Measurements from ENCODE around the gene TRIP6.
A peak's percentile ranks its signal among the peaks of the same experiment; 100 is the strongest.

The TRIP6 gene

GRCh38 chr7:100867040-100867775 lies at the start of gene TRIP6:
TSS of gene TRIP6 (plus strand) at chr7:100867387. CDS start at chr7:100867498, 111 bp downstream.
- no peak for DNase-seq

GRCh38 chr7:100818366-100818765 lies 48.8 kb upstream of the TRIP6 start:
- no peak for DNase-seq

GRCh38 chr7:100818825-100819224 lies 48.4 kb upstream of the TRIP6 start:
- no peak for DNase-seq

- DNase-seq: no peak
Measured at GRCh38 chr7:100819586-100819985, 47.6 kb upstream of the TRIP6 start.

- DNase-seq: no peak
Measured at GRCh38 chr7:100822236-100823139, 44.7 kb upstream of the TRIP6 start.

- no peak for DNase-seq
Measured at GRCh38 chr7:100823140-100823525, 44.1 kb upstream of the TRIP6 start.

- no peak for DNase-seq
Measured at GRCh38 chr7:100823534-100823933, 43.7 kb upstream of the TRIP6 start.

GRCh38 chr7:100824499-100825214 lies 42.5 kb upstream of the TRIP6 start:
- DNase-seq: no peak

GRCh38 chr7:100825215-100825671 lies 41.9 kb upstream of the TRIP6 start:
- DNase-seq: no peak

GRCh38 chr7:100825751-100826513 lies 41.3 kb upstream of the TRIP6 start:
- DNase-seq: no peak

GRCh38 chr7:100826514-100827329 lies 40.5 kb upstream of the TRIP6 start:
- DNase-seq: no peak

- no peak for DNase-seq
Measured at GRCh38 chr7:100827330-100828226, 39.6 kb upstream of the TRIP6 start, which contains the start of gene EPHB4. TSS of gene EPHB4 (minus strand) at chr7:100827523. CDS start at chr7:100827030, 493 bp downstream.

GRCh38 chr7:100829150-100829716 lies 38.0 kb upstream of the TRIP6 start:
- DNase-seq: no peak

- DNase-seq: no peak
Measured at GRCh38 chr7:100830396-100830795, 36.8 kb upstream of the TRIP6 start.

- DNase-seq: no peak
Measured at GRCh38 chr7:100832281-100832633, 34.9 kb upstream of the TRIP6 start.

- DNase-seq: no peak
Measured at GRCh38 chr7:100835903-100836811, 31.0 kb upstream of the TRIP6 start.

- DNase-seq: no peak
Measured at GRCh38 chr7:100836812-100837098, 30.4 kb upstream of the TRIP6 start.

- peak; percentile 82 to 84 for DNase-seq
Measured at GRCh38 chr7:100837099-100837836, 29.9 kb upstream of the TRIP6 start.
